ENCODE data around the gene CLEC16A. TPM values are rescaled to one million over a fixed set of nuclear protein-coding genes. Genes with fewer than 3 reads are reported as not detected.

Gene CLEC16A
- polyA plus RNA-seq, 3 donors = 3.4 to 12.0 (median 5.8) TPM

- peaks cover 0 to 1% (median 1%) of the 10 kb centered on the region in 3 donors for H3K27me3 Mint-ChIP-seq (ENCODE audit: low read depth in 3 of 3)
- H3K27me3 ChIP-seq (ENCODE audit: control insufficient read depth in 2 of 2, insufficient read depth in 2 of 2, low read length in 2 of 2) = no peaks in the 10 kb centered on the region
Observed at GRCh38 chr16:10988879-10989278, 44.5 kb downstream of the CLEC16A start.

GRCh38 chr16:10989559-10989958 lies 45.2 kb downstream of the CLEC16A start:
- no peaks in the 10 kb centered on the region for H3K79me2 ChIP-seq (ENCODE audit: insufficient read depth, low read length)
- no peak overlapping the region for H3K27ac ChIP-seq (ENCODE audit: low read depth in 1 of 2, low read length in 2 of 2)
- H3K4me3 ChIP-seq (replicated peaks in 1 of 3; ENCODE audit: low read depth in 2 of 3, low read length in 3 of 3) = no peak overlapping the region
- 100% methylated on average over 3 of the region's 6 CpGs for WGBS (ENCODE audit: insufficient coverage)
- no peak for TF ChIP-seq CTCF (IDR thresholded peaks at IDR 0.05)
- peaks cover 48 to 87% of the 10 kb centered on the region in 2 donors for H3K36me3 ChIP-seq (replicated peaks in 1 of 2; ENCODE audit: control insufficient read depth in 1 of 2, insufficient read depth in 2 of 2, low read length in 2 of 2)
- Mint-ChIP-seq H3K36me3 (peaks cover 84 to 91% of the 10 kb centered on the region in 2 donors), H3K27ac (no peak overlapping the region), H3K4me1 (peaks cover 8% of the 10 kb centered on the region), H3K27me3 (ENCODE audit: low read depth in 3 of 3) (peaks cover 0 to 1% (median 1%) of the 10 kb centered on the region in 3 donors), H3K9me3 (no peaks in the 10 kb centered on the region), H3K4me3 (no peak overlapping the region)
- H4K20me1 ChIP-seq (ENCODE audit: insufficient read depth, low read length) = peaks cover 3% of the 10 kb centered on the region
- intact Hi-C loops (cut with micrococcal nuclease) = loop anchor here in 1 of 2 donors (10.0 kb wide), 1 partner anchor 155 kb away; no protein-coding TSS in a partner anchor
- H3K9ac ChIP-seq (ENCODE audit: insufficient read depth, low read length, poor library complexity, severe bottlenecking) = no peak overlapping the region
- H3K4me2 ChIP-seq (replicated peaks; ENCODE audit: extremely low read depth, low read length, poor library complexity, severe bottlenecking) = no peak overlapping the region
- no peak overlapping the region for H2AFZ ChIP-seq (ENCODE audit: insufficient read depth, low read depth, low read length, poor library complexity, severe bottlenecking)
- no peak for DNase-seq
- no peaks in the 10 kb centered on the region for H3K9me3 ChIP-seq (replicated peaks in 1 of 2; ENCODE audit: control insufficient read depth in 1 of 2, insufficient read depth in 1 of 2, low read length in 2 of 2)
- no peaks in the 10 kb centered on the region for H3K4me1 ChIP-seq (ENCODE audit: control insufficient read depth in 1 of 2, insufficient read depth in 2 of 2, low read length in 2 of 2)
- no peaks in the 10 kb centered on the region for H3K27me3 ChIP-seq (ENCODE audit: control insufficient read depth in 2 of 2, insufficient read depth in 2 of 2, low read length in 2 of 2)

More at GRCh38 chr16:10988879-10989278, 44.5 kb downstream of the CLEC16A start:
- no peak for DNase-seq
- Histone ChIP-seq H3K79me2 (ENCODE audit: insufficient read depth, low read length) (no peaks in the 10 kb centered on the region), H4K20me1 (ENCODE audit: insufficient read depth, low read length) (peaks cover 3% of the 10 kb centered on the region), H3K36me3 (replicated peaks in 1 of 2; ENCODE audit: control insufficient read depth in 1 of 2, insufficient read depth in 2 of 2, low read length in 2 of 2) (peaks cover 48 to 87% of the 10 kb centered on the region in 2 donors), H3K27ac (ENCODE audit: low read depth in 1 of 2, low read length in 2 of 2) (no peak overlapping the region), H2AFZ (ENCODE audit: insufficient read depth, low read depth, low read length, poor library complexity, severe bottlenecking) (no peak overlapping the region), H3K4me1 (ENCODE audit: control insufficient read depth in 1 of 2, insufficient read depth in 2 of 2, low read length in 2 of 2) (no peaks in the 10 kb centered on the region), H3K4me2 (replicated peaks; ENCODE audit: extremely low read depth, low read length, poor library complexity, severe bottlenecking) (no peak overlapping the region), H3K9me3 (replicated peaks in 1 of 2; ENCODE audit: control insufficient read depth in 1 of 2, insufficient read depth in 1 of 2, low read length in 2 of 2) (no peaks in the 10 kb centered on the region), H3K9ac (ENCODE audit: insufficient read depth, low read length, poor library complexity, severe bottlenecking) (no peak overlapping the region), H3K4me3 (replicated peaks in 1 of 3; ENCODE audit: low read depth in 2 of 3, low read length in 3 of 3) (no peak overlapping the region)
- no peak for TF ChIP-seq CTCF (IDR thresholded peaks at IDR 0.05)
- intact Hi-C loops (cut with micrococcal nuclease) = loop anchor here in 1 of 2 donors (10.0 kb wide), 1 partner anchor 156 kb away; no protein-coding TSS in a partner anchor
- 87% methylated on average over 3 of the region's 6 CpGs for WGBS (ENCODE audit: insufficient coverage)
- Mint-ChIP-seq H3K4me3 (no peak overlapping the region), H3K9me3 (no peaks in the 10 kb centered on the region), H3K27ac (no peak overlapping the region), H3K36me3 (peaks cover 84 to 91% of the 10 kb centered on the region in 2 donors), H3K4me1 (peaks cover 8% of the 10 kb centered on the region)

All from CD14-positive monocyte (primary cell).